ENCODE results near the gene INPP1.

INPP1 gene

DNA sequence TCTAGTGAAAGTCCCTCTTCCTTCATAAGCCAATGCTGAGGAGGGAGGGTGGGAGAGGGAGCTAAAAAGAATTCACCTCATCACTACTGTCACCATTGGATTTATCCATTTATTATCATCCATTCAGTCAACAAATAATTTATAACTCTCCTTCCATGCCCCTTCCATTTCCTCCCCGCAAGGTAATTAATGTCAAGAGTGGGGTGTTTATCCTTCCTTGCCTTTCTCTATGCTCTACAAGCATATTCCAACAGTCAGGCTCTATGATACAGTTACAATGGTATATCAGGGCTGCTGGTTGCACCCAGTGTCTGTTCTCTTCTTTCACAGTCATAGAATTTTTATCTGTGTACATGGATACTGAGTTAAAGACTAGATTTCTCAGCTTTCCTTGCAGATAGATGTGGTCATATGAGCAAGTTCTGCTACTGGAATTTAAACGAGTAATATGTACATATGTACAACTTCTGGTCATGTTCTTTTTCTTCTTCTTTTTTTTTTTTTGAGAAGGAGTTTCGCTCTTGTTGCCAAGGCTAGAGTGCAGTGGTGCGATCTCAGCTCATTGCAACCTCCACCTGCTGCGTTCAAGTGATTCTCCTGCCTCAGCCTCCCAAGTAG is 59.7 kb downstream of the INPP1 start:
- no peak overlapping the region for H3K4me2 ChIP-seq
- no peaks in the 10 kb centered on the region for H4K20me1 ChIP-seq (ENCODE audit: insufficient read depth)
- no peak overlapping the region for H2AFZ ChIP-seq (ENCODE audit: low read depth)
- no peak overlapping the region for H3K27ac ChIP-seq
- no peaks in the 10 kb centered on the region for H3K79me2 ChIP-seq (ENCODE audit: insufficient read depth, low read depth)
- no peaks in the 10 kb centered on the region for H3K4me1 ChIP-seq (ENCODE audit: low read depth, poor library complexity, severe bottlenecking)
- TF ChIP-seq, protein P1, sequence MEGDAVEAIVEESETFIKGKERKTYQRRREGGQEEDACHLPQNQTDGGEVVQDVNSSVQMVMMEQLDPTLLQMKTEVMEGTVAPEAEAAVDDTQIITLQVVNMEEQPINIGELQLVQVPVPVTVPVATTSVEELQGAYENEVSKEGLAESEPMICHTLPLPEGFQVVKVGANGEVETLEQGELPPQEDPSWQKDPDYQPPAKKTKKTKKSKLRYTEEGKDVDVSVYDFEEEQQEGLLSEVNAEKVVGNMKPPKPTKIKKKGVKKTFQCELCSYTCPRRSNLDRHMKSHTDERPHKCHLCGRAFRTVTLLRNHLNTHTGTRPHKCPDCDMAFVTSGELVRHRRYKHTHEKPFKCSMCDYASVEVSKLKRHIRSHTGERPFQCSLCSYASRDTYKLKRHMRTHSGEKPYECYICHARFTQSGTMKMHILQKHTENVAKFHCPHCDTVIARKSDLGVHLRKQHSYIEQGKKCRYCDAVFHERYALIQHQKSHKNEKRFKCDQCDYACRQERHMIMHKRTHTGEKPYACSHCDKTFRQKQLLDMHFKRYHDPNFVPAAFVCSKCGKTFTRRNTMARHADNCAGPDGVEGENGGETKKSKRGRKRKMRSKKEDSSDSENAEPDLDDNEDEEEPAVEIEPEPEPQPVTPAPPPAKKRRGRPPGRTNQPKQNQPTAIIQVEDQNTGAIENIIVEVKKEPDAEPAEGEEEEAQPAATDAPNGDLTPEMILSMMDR (conservative IDR thresholded peaks at IDR 0.05; ENCODE audit: low read depth, low read length), result no peak
- no peak overlapping the region for H3K4me3 ChIP-seq (IDR thresholded peaks at IDR 0.05; ENCODE audit: insufficient read depth, low read depth, low read length)
- H3K36me3 ChIP-seq (ENCODE audit: insufficient read depth), result no peaks in the 10 kb centered on the region
- no peaks in the 10 kb centered on the region for H3K27me3 ChIP-seq (ENCODE audit: insufficient read depth, low read depth)
- H3K9ac ChIP-seq, result no peak overlapping the region

DNA sequence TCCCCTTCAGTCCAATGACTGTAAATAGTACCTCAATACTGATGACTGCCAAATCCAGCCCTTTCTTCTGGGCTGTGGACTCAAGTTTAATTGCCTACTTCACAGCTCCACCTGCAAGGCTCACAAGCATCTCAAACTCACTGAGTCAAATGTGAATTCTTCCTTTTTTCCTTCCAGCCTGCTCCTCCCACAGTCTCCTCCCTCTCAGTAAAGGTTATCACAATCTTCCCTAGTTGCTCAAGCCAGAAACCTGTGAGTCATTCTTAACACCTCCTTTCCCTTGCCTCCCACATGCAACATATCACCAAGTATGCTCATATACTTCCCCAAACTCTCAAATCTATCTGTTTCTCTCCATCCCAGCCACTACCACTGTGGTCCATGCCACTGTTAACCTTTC is 61.1 kb downstream of the INPP1 start:
- H3K27ac ChIP-seq, result no peak overlapping the region
- no peak overlapping the region for H3K4me3 ChIP-seq (IDR thresholded peaks at IDR 0.05; ENCODE audit: insufficient read depth, low read depth, low read length)
- H2AFZ ChIP-seq (ENCODE audit: low read depth), result no peak overlapping the region
- H3K4me2 ChIP-seq, result no peak overlapping the region
- no peaks in the 10 kb centered on the region for H3K79me2 ChIP-seq (ENCODE audit: insufficient read depth, low read depth)
- no peaks in the 10 kb centered on the region for H3K27me3 ChIP-seq (ENCODE audit: insufficient read depth, low read depth)
- no peaks in the 10 kb centered on the region for H4K20me1 ChIP-seq (ENCODE audit: insufficient read depth)
- no peaks in the 10 kb centered on the region for H3K36me3 ChIP-seq (ENCODE audit: insufficient read depth)
- TF ChIP-seq, protein P1 (conservative IDR thresholded peaks at IDR 0.05; ENCODE audit: low read depth, low read length), result no peak
- H3K4me1 ChIP-seq (ENCODE audit: low read depth, poor library complexity, severe bottlenecking), result peaks cover 3% of the 10 kb centered on the region
- H3K9ac ChIP-seq, result no peak overlapping the region

DNA sequence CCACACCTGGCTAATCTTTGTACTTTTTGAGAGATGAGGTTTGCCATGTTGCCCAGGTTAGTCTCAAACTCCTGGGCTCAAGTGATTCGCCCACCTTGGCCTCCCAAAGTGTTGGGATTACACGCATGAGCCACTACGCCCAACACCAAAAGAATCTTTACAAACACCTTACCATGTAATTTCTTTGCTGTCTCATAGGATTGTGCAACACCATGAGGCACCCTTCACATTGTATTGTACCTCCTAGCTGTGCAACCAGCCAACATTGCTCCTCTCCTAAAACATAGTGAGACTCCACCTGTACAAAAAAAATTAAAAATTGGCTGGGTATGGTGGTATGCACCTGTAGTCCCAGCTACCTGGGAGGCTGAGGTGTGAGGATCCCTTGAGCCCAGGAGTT is 61.7 kb downstream of the INPP1 start:
- H3K36me3 ChIP-seq (ENCODE audit: insufficient read depth), result no peaks in the 10 kb centered on the region
- H4K20me1 ChIP-seq (ENCODE audit: insufficient read depth), result no peaks in the 10 kb centered on the region
- peaks cover 9% of the 10 kb centered on the region for H3K4me1 ChIP-seq (ENCODE audit: low read depth, poor library complexity, severe bottlenecking)
- no peak overlapping the region for H3K4me3 ChIP-seq (IDR thresholded peaks at IDR 0.05; ENCODE audit: insufficient read depth, low read depth, low read length)
- no peaks in the 10 kb centered on the region for H3K79me2 ChIP-seq (ENCODE audit: insufficient read depth, low read depth)
- H3K4me2 ChIP-seq, result no peak overlapping the region
- no peak overlapping the region for H3K9ac ChIP-seq
- TF ChIP-seq, protein P1 (conservative IDR thresholded peaks at IDR 0.05; ENCODE audit: low read depth, low read length), result no peak
- H2AFZ ChIP-seq (ENCODE audit: low read depth), result no peak overlapping the region
- no peak overlapping the region for H3K27ac ChIP-seq
- H3K27me3 ChIP-seq (ENCODE audit: insufficient read depth, low read depth), result no peaks in the 10 kb centered on the region

DNA sequence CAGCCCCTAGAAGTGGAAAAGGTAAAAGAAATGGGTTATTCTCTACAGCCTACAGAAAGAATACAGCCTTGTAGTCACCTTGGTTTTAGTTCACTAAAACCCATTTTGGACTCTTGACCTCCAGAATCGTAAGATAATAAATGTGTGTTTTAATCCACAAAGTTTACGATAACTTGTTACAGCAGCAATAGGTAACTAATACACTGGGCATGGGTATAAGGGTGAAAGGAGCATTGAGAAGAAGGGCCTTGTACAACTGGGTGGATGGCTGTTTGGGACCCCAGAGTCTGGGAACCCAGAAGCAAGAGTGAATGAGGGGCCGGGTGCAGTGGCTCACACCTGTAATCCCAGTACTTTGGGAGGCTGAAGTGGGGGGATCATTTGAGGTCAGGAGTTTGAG is 62.6 kb downstream of the INPP1 start:
- H4K20me1 ChIP-seq (ENCODE audit: insufficient read depth), result no peaks in the 10 kb centered on the region
- H3K4me2 ChIP-seq, result no peak overlapping the region
- TF ChIP-seq, protein P1 (conservative IDR thresholded peaks at IDR 0.05; ENCODE audit: low read depth, low read length), result no peak
- H3K4me3 ChIP-seq (IDR thresholded peaks at IDR 0.05; ENCODE audit: insufficient read depth, low read depth, low read length), result no peak overlapping the region
- no peak overlapping the region for H2AFZ ChIP-seq (ENCODE audit: low read depth)
- H3K79me2 ChIP-seq (ENCODE audit: insufficient read depth, low read depth), result no peaks in the 10 kb centered on the region
- H3K4me1 ChIP-seq (ENCODE audit: low read depth, poor library complexity, severe bottlenecking), result peaks cover 11% of the 10 kb centered on the region
- H3K9ac ChIP-seq, result no peak overlapping the region
- no peaks in the 10 kb centered on the region for H3K27me3 ChIP-seq (ENCODE audit: insufficient read depth, low read depth)
- H3K27ac ChIP-seq, result no peak overlapping the region
- no peaks in the 10 kb centered on the region for H3K36me3 ChIP-seq (ENCODE audit: insufficient read depth)
